NCI-H146 treated with DMSO at 0.1 percent for 48 hours (cell line): ENCODE measurements around the gene NPEPL1.

ENCODE experiments used
- DNase-seq: peaks from one replicate; lab custom pipeline; 2025; ENCODE audit not compliant: unreplicated experiment; lab: John Stamatoyannopoulos, UW

NPEPL1 gene

DNA sequence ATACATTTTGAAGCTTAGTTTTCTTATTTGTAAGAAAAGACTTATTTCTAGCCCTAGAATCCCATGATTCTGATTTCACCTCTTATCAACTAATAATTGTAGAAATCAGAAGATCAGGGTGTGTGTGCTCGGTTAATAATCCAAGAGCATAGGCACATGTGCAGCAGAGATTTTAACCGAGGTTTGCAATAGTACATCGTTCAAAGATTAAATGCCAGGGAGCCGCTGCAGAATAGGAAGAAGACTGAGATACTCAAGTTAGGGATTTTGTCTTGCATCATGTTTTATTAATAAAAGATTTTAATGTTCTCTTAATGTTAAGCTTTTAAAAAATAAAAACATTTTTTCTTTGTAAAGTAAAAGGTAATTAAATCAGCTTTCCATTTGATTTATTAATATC, 34.6 kb upstream of the NPEPL1 start:
- DNase-seq = no peak

DNA sequence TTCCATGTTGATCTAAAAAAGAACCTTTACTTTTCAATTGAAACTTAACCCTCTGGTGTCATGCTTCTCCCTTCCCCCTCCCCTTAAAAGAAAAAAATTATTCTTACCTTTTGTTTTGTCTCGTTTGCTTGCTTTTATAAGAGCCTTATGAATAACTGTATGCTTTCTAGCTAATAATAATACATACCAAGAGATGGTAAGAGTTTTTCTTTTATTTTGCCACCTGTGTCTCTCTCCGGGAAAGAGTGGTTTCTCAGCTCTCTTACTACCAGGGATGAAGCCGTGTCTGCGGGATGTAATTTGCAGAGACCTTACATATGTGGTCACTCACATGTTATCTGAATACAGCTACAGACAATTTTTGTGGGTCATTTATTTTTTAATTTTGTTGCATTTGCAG, 33.8 kb upstream of the NPEPL1 start:
- no peak for DNase-seq

DNA sequence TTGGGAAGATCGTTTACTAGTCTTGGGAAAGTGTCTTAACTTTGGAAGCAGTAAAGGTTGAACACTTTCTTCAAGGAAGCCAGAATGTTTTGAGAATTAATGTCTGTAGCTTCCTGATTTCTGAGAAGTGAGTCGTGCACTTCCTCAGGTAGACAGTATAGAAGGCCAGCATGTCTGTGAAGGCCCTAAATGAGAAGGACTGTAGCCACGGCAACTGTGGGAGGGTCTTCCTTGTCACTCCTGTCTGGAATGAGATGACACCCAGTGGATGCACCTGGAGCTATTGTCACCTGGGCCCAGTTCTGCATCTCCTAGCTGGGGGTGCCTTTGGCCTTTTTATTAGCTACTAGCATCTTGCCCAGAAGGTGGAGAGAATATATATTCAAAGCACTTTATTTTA, 32.8 kb upstream of the NPEPL1 start:
- DNase-seq = peak; percentile 41

DNA sequence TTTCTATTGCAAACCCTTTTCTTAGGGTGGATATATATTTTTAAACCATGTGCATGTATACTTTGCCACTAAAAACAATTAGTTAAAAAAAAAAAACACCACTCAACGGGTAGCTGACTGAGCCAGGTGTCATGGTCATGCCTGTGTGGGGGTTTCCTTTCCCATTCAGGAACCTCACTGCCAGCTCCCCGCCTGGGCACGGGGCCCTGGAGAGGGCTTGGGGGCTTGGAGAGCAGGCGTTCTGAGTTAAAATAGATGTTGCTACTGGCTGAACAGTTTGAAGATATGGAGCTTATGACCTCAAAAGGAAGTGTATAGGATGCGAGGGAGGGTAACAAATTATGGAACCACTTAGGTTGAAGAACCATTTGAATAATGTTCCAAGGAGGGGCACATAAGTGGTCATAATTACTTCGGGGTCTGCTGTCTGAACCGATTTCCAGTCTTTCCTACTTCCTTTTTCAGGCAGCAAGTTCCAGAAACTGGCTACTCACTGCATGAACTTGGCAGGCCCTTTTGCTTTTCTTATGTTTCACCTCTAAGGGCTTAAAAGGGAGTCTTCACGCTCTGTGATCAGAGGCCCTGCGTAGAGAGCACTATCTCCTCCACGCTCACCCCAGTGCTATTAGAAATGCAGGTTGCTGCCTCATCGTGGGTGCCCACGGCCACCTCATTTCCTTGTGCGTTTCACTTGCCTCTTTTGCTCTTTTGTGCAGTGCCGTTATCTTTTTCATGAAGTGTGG, 31.6 kb upstream of the NPEPL1 start:
- DNase-seq = no peak

DNA sequence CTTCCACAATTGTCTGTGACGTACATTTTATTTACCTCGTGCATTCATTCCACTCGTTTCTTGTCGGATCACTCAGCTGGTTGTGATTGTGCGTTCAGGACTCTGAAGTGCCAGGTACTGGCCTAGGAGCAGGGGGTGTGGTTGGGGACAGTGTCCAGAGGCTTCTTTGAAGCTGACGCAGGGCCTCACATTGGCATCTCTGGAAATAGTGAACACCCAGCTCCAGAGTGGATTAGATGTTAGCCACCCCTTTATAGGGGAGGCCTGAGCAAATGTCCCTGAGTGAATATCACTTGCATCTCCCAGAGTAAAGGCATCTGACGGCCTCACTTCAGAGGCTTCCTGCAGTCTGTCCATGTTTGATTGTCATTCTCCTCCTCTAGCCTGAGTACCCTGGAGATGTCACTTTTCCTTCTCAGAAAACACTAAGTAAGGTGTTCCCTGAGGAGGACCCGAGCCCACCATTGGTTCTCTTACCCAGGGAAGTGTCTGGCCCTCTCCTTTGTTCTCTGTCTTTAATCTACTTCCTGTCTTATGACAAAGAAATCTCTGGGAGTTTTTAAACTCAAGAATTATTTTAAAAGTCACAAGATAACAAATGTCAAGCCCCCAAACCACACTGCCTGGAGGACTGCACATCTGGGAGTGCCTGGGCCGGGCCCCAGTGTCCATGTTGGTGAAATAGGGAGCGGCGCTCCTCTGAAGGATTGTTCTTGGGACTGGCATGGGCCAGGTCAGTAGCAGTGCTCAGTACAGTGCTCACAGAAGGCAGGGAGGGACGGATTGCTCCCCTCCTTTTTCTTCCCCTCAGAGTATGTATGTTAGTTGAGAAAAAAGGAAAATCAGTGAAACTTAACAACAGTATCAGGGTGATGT, 30.8 kb upstream of the NPEPL1 start:
- no peak for DNase-seq

DNA sequence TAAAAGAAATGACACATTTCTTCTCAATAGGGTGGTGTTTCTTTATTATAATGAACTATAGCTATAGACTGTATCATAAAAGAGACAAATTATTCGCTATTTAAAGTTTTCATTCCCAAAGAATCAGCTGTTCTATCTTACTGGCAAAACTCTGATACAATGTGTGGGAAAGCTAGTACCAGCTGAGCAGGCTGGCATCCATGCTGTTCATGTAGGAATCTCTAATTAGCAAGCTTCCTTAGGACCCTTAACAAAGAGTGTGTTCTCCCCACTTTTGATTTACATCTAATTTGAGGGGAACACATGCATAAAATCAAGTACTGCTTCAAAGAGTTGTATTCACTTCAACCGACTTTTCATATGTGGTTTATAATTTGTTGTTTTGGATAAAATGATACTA, 28.3 kb upstream of the NPEPL1 start:
- DNase-seq = no peak

DNA sequence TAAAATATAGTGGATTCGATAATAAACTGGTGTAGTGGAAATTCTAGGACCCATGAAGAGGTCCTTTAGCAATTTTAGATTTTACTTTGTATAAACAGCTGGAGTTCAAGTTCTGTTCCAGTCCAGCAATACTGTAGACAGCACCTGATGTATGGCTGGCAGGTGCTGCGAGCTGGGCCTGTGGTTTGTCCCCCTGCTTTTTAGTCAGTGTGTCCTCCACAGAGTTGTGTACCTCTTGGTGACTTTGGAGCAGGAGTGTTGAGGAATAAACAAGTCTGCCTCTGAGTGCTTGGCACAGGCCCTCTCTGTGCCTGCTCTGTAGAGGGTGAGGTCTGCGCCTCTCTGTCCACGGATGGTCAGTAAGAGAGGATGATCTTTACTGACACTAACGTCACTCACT, 27.7 kb upstream of the NPEPL1 start:
- DNase-seq = no peak

DNA sequence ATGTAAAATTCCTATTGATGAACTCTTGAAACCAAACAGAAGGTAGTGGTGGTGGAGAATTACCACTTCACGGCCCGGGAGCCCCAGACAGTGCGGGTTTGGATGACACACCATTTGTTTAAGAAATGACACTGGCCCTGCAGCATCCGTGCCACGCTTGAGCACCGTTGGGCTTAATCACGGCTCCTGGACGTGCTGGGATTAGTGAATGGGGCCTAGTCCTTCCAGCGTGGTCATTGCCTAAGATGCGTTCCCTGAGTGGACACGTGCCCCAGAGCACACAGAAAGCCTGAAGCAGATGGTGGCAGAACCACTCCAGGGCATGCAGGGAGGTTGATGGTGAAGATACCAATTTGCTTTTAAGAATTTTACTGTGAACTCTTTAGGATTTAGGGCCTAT, 27.0 kb upstream of the NPEPL1 start:
- DNase-seq = no peak

DNA sequence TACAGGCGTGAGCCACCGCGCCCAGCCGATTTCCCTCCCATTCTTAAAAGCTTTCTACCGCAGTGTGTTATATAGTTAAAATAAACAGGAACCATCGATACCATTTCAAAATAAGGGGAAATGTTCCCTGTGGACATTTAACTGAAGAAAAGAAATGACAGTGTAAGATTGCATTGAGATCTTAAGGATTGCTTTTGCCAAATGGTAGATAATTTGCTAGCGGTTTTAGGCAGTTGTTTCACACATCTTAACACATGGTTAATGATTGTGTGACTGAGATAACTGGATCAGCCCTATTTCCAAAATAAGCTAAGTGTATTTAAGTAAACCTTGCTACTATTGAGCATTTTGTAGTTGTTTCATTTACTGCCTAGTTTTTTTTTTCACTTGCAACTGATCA, 25.9 kb upstream of the NPEPL1 start:
- no peak for DNase-seq

DNA sequence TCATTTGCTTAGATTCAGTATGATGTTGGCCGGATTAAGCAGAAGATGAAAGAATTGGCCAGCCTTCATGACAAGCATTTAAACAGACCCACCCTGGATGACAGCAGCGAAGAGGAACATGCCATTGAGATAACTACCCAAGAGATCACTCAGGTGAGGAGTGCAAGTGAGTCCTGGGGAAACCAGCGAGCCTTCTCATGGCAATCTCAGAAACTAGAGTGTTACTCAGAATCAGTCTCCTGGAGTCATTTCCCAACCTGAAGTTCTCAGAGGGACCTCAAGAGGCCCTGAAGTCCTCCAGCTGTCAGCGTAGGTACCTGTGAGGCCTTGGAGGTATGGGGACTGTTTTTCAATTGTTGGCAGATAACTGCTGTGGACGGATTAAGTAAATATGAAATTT, 24.6 kb upstream of the NPEPL1 start:
- DNase-seq = no peak

DNA sequence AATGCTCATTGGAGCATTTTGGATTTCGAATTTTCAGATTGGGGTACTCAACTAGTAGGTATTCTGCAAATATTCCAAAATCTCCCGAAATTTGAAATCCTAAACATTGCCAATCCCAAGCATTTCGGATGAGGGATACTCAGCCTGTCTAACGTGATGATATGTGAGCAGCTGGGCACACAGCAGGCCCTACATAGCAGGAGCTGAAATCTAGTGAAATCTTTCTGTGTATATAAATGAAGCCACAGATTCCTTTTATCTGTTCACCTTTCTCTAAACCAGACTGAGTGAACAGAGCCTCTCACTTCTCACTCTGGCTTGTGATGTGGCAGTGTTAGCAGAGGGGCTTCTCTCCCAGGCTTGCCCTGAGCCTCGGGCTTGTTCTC, 23.7 kb upstream of the NPEPL1 start:
- DNase-seq = no peak

DNA sequence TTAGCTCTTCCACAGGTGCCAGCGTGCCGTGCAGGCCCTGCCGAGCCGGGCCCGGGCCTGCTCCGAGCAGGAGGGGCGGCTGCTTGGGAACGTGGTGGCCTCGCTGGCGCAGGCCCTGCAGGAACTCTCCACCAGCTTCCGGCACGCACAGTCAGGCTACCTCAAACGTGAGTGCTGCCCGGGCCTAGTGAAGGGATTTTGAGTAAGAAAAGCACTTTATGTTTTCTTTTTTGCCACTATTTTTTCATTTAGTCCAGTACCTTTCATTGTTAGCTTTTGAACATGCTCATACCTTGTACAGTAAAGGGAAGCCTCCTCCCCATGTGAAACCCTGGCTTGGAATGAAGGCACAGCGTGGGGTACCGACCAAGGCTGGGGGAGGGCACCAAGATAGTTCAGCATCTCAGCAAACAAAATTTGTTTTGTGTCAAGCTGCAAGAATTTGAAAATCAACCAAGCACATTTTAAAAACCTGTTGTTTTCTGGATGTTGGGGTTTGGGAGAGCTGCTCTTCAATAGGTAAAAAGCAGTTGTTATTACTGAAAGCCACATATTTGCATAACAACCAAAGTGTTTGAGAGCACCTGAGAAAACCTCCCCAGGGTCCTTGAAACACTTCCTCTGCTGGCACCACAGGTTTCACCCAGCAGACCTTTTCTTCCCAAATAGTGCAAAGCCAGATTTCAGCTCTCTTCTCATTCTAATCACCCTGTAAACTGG, 23.2 kb upstream of the NPEPL1 start:
- DNase-seq = no peak

DNA sequence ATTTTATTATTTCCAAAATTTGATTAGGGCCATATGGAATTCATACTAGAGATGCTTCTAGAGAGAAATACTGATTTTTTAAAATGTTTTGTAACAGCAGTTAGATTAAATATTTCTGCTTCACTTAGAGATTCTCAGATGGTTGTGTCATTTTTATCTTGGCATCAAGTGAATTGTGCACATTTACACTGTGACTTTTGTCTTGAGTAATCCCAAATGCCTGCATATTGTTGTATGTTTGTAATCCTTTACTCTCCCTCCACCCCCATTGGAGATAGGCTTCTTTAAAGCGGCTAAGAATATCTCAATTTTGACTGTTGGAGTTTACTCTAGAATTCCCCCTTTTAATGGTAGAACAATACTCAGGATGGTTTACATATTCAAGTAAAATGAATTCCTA, 22.5 kb upstream of the NPEPL1 start:
- no peak for DNase-seq

DNA sequence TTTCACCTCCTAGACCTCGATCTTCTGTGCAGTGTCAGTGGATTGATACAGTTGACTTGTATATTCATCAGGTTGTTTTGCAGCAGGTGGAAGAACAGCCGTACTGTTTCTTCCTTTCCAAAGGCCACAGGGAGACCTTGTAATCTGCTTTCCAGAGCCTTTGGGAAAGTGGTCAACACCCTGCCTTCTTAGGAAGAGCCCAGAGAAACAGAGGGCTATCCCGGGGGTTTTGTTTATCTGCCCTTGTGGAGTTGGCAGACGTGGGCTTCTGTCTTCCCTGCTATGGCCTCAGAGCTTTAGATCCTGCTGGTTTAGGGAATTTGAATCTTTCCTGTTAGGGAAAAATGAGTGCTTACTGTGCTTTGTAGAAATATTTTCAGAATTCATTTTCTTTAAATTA, 21.9 kb upstream of the NPEPL1 start:
- no peak for DNase-seq

DNA sequence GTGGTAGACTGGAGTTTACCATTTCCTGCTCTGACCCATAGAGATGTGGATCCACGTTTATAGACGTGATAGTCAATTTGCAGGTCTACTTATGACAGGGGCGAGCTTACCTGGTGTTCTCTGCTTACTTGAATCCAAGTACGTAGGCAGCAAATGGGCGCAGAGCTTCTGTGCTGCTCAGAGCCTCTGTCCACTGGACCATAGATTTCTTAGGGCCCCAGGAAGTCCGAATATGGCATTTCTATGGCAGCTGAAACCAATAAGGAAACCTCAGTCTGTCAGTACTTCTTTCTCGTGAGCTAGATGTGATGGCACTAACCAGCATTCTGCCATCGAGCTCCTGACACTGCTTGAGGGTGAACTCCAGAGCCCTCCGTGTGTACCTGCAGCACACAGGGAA, 19.5 kb upstream of the NPEPL1 start:
- no peak for DNase-seq

DNA sequence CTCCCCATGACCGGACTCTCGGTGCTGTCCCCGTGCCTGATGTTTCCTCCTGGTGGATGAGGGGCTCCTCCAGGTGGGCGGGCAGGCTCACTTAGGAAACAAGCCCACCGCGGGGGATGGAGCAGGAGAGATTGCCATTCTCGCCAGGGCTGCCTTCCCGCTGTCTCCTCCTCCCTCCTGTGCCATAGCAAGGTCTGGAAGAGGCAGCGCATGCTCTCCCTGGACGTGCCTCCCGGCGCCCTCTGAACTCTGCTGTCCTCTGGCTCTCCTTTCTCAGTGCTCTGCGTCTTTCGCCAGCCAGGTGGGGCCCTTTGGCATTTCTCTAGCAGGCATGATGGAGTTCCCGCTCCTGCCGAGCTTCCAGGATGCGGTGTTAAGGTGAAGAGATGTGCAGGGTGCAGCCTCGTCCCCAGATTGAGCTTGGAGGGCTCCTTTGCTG, 17.4 kb upstream of the NPEPL1 start:
- no peak for DNase-seq

DNA sequence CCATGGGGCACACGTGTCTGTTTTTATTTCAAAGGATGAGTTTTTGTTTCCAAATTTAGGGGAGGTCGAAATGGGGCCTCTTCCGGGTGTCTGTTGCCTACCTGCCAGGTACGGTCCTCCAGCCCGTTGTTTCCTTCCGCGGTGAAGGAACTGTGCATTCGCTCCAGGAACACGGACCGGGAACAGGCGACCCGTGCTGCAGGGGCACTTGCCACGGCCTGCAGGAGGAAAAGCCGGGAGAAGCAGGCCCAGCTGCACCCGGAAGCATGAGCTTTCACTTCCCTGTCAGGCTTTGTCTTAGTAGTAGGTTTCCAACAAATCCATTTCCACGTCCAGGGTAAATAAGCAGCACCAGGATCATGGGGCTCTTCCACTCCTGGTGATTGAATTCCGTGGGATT, 17.0 kb upstream of the NPEPL1 start:
- DNase-seq = no peak

DNA sequence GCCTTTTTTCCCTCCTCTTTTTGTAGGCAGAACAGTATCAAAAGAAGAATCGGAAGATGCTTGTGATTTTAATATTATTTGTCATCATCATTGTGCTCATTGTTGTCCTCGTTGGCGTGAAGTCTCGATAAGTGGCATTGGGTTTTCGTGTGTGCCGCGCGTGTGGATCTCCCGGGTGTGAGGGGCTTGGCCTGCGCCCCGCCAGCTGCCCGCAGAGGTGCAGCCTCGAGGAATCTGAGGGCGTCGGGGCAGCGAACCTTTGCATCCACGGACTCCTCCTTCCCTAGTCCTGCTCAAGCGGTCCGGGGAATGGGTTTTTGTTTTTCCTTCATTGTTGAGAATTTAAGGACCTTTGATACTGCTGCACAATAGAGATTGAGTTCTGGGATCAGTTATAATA, 16.4 kb upstream of the NPEPL1 start:
- no peak for DNase-seq

DNA sequence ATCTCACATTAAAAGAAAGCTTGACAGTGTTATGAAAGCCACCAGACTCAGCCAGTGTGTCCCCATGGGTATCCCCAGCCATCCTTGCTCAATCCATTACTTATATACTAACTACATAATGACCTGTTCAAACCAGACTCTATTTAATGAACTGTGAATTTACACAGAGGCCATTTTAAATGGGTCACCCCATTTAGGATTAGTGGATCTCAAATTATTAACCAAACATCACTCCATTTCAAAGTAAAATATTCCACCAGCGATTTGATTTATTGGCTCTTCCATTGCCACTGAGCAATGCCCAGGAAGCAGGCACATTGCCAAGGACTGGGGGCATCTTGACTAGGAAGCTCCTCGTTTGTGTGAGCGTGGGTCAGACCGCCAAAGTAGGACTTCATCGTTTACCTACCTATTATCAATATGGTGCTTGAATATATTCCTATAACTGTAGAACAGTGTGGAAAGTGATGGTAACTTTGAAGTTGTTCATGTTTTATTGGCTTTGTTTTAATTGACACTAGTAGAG, 15.5 kb upstream of the NPEPL1 start:
- no peak for DNase-seq

DNA sequence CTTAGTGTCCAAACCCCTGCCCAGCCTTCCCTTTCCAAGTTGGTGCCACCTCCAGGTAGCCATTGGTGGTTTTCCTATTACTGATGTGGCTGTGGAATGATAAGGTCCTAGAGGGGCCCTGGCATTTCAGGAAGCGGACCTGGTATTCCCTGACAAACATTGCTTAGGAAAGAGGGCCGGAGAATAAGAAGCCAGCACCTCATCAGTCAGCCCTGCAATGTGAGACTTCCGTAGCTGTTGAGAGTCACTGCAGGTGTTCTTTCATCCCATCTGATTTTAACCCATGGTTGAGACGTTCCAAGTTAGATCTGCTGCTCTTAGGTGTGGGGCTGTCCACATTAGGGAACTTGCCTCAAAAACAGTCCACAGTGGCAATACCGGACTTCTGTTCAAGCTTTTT, 14.8 kb upstream of the NPEPL1 start:
- DNase-seq = no peak

DNA sequence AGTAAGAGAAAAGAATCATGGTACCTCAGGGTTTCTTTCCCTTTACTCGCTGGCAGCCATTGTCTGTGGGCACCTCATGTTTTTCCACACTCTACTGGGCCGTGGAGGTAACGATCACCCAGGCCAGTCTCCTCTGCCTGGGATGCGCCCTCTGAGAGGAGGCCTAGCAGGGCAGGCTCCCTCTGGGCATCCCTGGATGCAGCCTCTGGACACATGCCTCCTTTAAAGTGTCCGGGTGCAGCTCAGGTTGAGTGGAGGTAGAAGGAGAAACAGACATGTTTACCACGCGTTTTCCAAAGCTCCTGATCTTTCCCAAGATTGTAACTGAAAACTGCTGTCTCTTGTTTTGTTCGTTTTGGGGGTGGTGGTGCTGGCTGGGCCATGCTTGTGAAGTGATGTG, 13.8 kb upstream of the NPEPL1 start:
- no peak for DNase-seq
